Measurements from ENCODE around the gene HRH1.
"Not testable (repeated sequence)": the region's sequence is repeated elsewhere in the genome, so short reads cannot be mapped to it uniquely, and the experiment has no call there.

Gene HRH1

GRCh38 chr3:11239796-11240195, 85.5 kb downstream of the HRH1 start:
- no peak for DNase-seq (ENCODE audit: low read depth in 2 of 2)

GRCh38 chr3:11240496-11240895, 86.2 kb downstream of the HRH1 start:
- DNase-seq (ENCODE audit: low read depth in 2 of 2), result peak; percentile 38 to 64

- DNase-seq (ENCODE audit: low read depth in 2 of 2), result no peak
Observed at GRCh38 chr3:11244121-11244677, 89.9 kb downstream of the HRH1 start.

GRCh38 chr3:11245276-11245675, 91.0 kb downstream of the HRH1 start:
- DNase-seq (ENCODE audit: low read depth in 2 of 2), result no peak

- no peak for DNase-seq (ENCODE audit: low read depth in 2 of 2)
Observed at GRCh38 chr3:11245827-11246662, 91.8 kb downstream of the HRH1 start.

GRCh38 chr3:11246663-11246970, 92.3 kb downstream of the HRH1 start:
- no peak for DNase-seq (ENCODE audit: low read depth in 2 of 2)

- no peak for DNase-seq (ENCODE audit: low read depth in 2 of 2)
Observed at GRCh38 chr3:11247362-11247761, 93.1 kb downstream of the HRH1 start.

GRCh38 chr3:11248596-11248995, 94.3 kb downstream of the HRH1 start:
- no peak for DNase-seq (ENCODE audit: low read depth in 2 of 2)

GRCh38 chr3:11250902-11251806, 96.9 kb downstream of the HRH1 start:
- DNase-seq (ENCODE audit: low read depth in 2 of 2), result no peak

- DNase-seq (ENCODE audit: low read depth in 2 of 2), result no peak
Observed at GRCh38 chr3:11251807-11252176, 97.5 kb downstream of the HRH1 start.

- DNase-seq (ENCODE audit: low read depth in 2 of 2), result no peak
Observed at GRCh38 chr3:11254876-11255275, 100.6 kb downstream of the HRH1 start.

GRCh38 chr3:11255537-11255936, 101.2 kb downstream of the HRH1 start:
- not testable (repeated sequence) for DNase-seq (ENCODE audit: low read depth in 2 of 2)

GRCh38 chr3:11258958-11259357, 104.7 kb downstream of the HRH1 start:
- DNase-seq (ENCODE audit: low read depth in 2 of 2), result no peak

- no peak for DNase-seq (ENCODE audit: low read depth in 2 of 2)
Observed at GRCh38 chr3:11260460-11260859, 106.2 kb downstream of the HRH1 start.

GRCh38 chr3:11269007-11269406, 114.7 kb downstream of the HRH1 start:
- DNase-seq (ENCODE audit: low read depth in 2 of 2), result no peak

GRCh38 chr3:11271986-11272904, 118.0 kb downstream of the HRH1 start, which contains the start of gene ATG7:
Gene ATG7, plus strand, starts transcription at chr3:11272397. Its CDS starts 26,299 bp downstream, at chr3:11298696.
- DNase-seq (ENCODE audit: low read depth in 2 of 2), result peak; percentile 96

GRCh38 chr3:11272906-11273574, 118.7 kb downstream of the HRH1 start:
- DNase-seq (ENCODE audit: low read depth in 2 of 2), result no peak

- DNase-seq (ENCODE audit: low read depth in 2 of 2), result no peak
Observed at GRCh38 chr3:11273891-11274291, 119.6 kb downstream of the HRH1 start.

- no peak for DNase-seq (ENCODE audit: low read depth in 2 of 2)
Observed at GRCh38 chr3:11274566-11275142, 120.4 kb downstream of the HRH1 start.

GRCh38 chr3:11275926-11276325, 121.6 kb downstream of the HRH1 start:
- DNase-seq (ENCODE audit: low read depth in 2 of 2), result no peak

GRCh38 chr3:11276901-11277300, 122.6 kb downstream of the HRH1 start:
- no peak for DNase-seq (ENCODE audit: low read depth in 2 of 2)

Data from stimulated activated CD8-positive, alpha-beta memory T cell treated with anti-CD3 and anti-CD28 coated beads, Interleukin-15, amount 100 ng/mL, for 48 hours (primary cell).